Erythroblast (primary cell): ENCODE measurements around the gene KSR1.

Experiments used
- GATA1 ChIP-seq: IDR thresholded peaks from 2 replicates; pipeline ENCODE4 v1.6.1; 2011; ENCODE audit warnings: low read depth, mild to moderate bottlenecking, control low read depth, low read length, moderate library complexity
- POLR2A ChIP-seq: IDR thresholded peaks from 2 replicates; pipeline ENCODE4 v1.6.1; 2011; ENCODE audit warnings: mild to moderate bottlenecking, low read length

DNA sequence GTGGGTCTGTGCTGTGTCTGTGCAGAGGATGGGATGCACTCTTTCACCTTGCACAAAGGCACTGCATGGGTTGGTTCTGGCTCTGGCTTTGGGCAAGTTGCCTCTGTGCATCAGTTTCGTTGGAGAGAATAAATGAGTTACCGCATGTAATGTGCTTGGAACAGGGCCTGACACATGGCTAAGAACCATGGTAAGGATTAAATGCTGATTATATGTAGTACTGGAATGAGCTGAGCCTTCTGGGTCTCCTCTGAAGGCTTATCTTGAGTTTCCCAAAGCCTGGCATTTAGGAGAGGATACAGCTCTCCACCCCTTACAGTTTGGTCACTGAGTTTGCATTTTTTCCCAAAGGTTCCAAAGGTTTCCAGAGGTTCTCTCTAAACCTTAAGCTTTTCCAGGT lies 69.1 kb downstream of the KSR1 start:
- TF ChIP-seq POLR2A (no peak), GATA1 (no peak)
